OCI-LY1 (cell line): Measurements from ENCODE around the gene RGS2.

Experiments
- EZH2 ChIP-seq: fragments of 200-600 bp; sonication (generic), shearing (Covaris generic); IDR thresholded peaks from 2 replicates; pipeline ENCODE4 v1.8.0; 2017; ENCODE audit warnings: borderline replicate concordance, mixed run types, mild to moderate bottlenecking, antibody characterized with exemption, low read length, moderate library complexity, mixed read lengths
- TF ChIP-seq, protein P1 (sequence below): fragments of 200-600 bp; sonication (generic), shearing (Covaris generic); IDR thresholded peaks from 2 replicates; pipeline ENCODE4 v1.5.1; 2017; ENCODE audit warnings: mild to moderate bottlenecking, antibody characterized with exemption, low read length, moderate library complexity, mixed read lengths

DNA sequence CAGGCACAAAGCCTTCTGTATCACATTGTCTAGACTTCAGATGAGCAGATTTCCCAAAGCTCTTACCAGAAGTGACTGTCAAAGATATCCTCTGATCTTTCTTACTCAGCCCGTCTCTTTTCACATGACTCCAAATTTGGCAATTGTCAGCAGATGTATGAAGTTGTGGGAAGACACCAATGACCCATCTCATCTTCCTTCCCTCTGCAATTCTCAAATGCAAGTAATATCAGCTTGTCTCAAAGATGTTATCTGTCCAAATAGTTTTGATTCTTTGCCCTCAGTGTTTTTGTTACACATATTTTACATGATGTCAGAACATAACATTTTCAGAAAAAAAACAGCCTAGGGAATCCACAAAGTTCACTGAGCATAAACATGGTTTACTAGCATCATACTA lies 45.1 kb upstream of the RGS2 start:
- TF ChIP-seq, protein P1, sequence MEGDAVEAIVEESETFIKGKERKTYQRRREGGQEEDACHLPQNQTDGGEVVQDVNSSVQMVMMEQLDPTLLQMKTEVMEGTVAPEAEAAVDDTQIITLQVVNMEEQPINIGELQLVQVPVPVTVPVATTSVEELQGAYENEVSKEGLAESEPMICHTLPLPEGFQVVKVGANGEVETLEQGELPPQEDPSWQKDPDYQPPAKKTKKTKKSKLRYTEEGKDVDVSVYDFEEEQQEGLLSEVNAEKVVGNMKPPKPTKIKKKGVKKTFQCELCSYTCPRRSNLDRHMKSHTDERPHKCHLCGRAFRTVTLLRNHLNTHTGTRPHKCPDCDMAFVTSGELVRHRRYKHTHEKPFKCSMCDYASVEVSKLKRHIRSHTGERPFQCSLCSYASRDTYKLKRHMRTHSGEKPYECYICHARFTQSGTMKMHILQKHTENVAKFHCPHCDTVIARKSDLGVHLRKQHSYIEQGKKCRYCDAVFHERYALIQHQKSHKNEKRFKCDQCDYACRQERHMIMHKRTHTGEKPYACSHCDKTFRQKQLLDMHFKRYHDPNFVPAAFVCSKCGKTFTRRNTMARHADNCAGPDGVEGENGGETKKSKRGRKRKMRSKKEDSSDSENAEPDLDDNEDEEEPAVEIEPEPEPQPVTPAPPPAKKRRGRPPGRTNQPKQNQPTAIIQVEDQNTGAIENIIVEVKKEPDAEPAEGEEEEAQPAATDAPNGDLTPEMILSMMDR = no peak
- no peak for TF ChIP-seq EZH2
